AG09319 (cell line): ENCODE data around the gene ELMOD3.
"Not testable (repeated sequence)": the region's sequence is repeated elsewhere in the genome, so short reads cannot be mapped to it uniquely, and the experiment has no call there.

Experiments used
- DNase-seq: peaks from one replicate; pipeline ENCODE4 v3.0.0-alpha.2; 2010; ENCODE audit warnings: low read depth; ENCODE audit errors: extremely low read depth
- CTCF ChIP-seq: IDR thresholded peaks from 2 replicates; pipeline ENCODE4 v1.5.1; 2011; ENCODE audit warnings: low read depth, mild to moderate bottlenecking, inconsistent platforms, low read length, moderate library complexity

ELMOD3 gene

DNA sequence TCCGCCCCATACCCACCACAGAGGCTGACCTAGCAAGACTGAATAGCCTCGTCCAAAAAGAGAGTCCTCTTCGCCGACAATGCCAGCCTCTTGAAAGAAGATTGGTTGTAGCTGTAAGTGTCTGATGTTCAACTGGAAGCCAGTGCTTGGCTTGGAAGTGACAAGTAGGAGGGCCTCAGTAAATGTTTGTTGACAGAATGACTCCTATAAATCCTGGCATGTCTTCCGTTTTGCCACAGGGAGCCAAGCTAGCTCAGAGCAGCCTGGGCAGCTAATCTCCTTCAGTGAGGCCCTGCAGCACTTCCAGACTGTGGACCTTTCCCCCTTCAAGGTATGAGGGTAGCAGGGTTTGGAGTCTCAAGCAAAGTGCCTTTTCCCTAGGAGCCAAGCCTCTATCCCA lies 14.9 kb downstream of the ELMOD3 start:
- DNase-seq, result no peak
- no peak for TF ChIP-seq CTCF

- no peak for DNase-seq
Observed at GRCh38 chr2:85371045-85371444, 16.5 kb downstream of the ELMOD3 start.

DNA sequence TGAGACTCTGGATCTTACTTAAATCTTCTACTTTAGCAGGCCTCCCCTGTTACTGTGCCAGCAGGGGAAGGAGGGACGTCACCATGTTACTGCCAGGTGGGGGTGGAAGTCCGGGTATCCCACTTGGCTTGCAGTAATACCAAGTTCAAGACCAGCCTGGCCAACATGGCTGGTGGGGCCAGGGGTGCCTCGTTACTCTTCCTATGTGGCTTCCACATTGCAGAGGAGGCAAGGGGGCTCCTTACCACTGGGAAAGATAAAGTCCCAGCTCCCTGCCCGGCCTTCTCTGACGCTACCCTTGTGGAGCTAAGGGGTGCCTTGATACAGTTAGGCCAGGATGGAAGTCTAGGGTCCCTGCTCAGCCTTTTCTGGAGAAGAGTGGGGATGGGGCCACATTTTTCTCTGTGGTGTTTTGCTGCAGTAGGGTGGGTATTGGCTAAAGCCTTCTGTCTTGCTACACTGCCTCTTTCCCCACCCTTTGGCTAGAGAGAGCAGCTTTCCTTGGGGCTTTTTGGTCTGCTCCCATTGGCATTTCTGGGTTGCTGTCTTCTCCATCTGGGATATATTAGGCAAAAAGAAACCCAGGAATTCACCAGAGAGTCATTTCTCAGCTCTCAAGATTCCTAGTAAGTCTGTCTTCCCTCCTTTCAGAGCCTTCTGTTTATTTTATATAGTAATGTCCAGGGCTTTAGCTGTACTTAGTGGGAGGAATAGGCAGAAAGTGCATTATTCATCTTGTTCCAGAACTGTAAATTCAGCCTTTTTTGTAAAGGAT lies 21.9 kb downstream of the ELMOD3 start:
- peak; percentile 56 for DNase-seq
- TF ChIP-seq CTCF, result no peak

More at GRCh38 chr2:85371045-85371444, 16.5 kb downstream of the ELMOD3 start:
- no peak for TF ChIP-seq CTCF

GRCh38 chr2:85377083-85377482 lies 22.5 kb downstream of the ELMOD3 start:
- no peak for DNase-seq
- no peak for TF ChIP-seq CTCF

GRCh38 chr2:85378257-85378656 lies 23.7 kb downstream of the ELMOD3 start:
- no peak for TF ChIP-seq CTCF
- DNase-seq, result no peak

- DNase-seq, result no peak
Observed at GRCh38 chr2:85380048-85380447, 25.5 kb downstream of the ELMOD3 start.

DNA sequence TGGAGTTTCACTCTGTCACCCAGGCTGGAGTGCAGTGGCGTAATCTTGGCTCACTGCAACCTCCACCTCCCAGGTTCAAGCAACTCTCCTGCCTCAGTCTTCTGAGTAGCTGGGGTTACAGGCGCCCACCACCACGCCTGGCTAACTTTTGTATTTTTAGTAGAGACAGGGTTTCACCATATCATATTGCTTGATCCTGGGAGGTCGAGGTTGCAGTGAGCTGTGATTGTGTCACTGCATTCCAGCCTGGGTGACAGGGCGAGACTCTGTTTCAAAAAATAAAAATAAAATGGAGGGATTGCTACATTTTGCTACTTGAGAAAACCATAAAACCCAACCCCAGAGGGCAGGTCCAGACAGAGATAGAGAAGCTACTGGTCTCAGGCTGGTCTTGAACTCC lies 28.6 kb downstream of the ELMOD3 start:
- not testable (repeated sequence) for DNase-seq

More at GRCh38 chr2:85380048-85380447, 25.5 kb downstream of the ELMOD3 start:
- no peak for TF ChIP-seq CTCF

- TF ChIP-seq CTCF, result no peak
- no peak for DNase-seq
Observed at GRCh38 chr2:85383850-85384249, 29.3 kb downstream of the ELMOD3 start.
